GM10266 (cell line): ENCODE data around the gene XCR1.

Source experiments
- DNase-seq: peaks from one replicate; pipeline ENCODE4 v3.0.0; 2012; ENCODE audit errors: extremely low spot score
- TF ChIP-seq, protein P1 (sequence below): IDR thresholded peaks from 2 replicates; pipeline ENCODE4 v1.5.1; 2012; ENCODE audit warnings: mild to moderate bottlenecking, low read depth; ENCODE audit not compliant: control insufficient read depth, insufficient read depth; ENCODE audit errors: missing control alignments

XCR1 gene

DNA sequence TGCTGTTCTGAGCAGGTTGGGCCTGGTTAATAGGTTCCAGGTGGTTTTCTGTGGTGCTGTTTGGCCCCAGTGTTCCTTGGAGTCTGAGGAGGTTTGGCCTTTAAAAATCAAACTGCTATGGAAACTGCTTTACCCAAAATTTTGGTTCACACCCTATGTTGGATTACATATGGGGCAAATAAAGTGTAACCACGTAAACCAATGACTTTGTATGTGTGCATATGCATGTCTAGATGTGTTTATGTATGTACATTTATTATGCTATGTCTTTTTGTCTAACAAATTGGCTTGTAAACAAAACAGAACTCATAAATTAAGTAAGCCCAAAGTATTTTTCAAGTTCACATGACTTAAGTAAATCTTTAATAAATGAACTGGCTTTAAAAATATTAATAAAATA lies 8.9 kb upstream of the XCR1 start:
- DNase-seq, result no peak
- TF ChIP-seq, protein P1, sequence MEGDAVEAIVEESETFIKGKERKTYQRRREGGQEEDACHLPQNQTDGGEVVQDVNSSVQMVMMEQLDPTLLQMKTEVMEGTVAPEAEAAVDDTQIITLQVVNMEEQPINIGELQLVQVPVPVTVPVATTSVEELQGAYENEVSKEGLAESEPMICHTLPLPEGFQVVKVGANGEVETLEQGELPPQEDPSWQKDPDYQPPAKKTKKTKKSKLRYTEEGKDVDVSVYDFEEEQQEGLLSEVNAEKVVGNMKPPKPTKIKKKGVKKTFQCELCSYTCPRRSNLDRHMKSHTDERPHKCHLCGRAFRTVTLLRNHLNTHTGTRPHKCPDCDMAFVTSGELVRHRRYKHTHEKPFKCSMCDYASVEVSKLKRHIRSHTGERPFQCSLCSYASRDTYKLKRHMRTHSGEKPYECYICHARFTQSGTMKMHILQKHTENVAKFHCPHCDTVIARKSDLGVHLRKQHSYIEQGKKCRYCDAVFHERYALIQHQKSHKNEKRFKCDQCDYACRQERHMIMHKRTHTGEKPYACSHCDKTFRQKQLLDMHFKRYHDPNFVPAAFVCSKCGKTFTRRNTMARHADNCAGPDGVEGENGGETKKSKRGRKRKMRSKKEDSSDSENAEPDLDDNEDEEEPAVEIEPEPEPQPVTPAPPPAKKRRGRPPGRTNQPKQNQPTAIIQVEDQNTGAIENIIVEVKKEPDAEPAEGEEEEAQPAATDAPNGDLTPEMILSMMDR, result no peak

DNA sequence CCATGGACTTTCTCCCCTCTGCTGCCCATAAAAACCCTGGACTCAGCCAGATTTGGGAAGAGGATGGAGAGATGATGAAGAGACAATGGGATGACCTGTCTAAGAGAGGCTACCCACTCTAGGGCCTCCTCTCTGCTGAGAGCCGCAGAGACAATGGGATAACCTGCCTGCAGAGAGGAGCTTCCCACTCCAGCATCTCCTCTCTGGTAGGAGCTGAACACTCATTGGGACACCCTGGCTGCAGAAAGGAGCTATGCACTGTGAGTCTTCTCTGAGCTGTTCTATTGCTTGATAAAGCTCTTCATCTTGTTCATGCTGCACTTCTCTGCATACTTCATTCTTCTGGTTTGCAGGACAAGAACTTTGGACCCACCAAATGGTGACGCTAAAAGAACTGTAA lies 4.5 kb upstream of the XCR1 start:
- DNase-seq, result no peak
- TF ChIP-seq, protein P1, result no peak

DNA sequence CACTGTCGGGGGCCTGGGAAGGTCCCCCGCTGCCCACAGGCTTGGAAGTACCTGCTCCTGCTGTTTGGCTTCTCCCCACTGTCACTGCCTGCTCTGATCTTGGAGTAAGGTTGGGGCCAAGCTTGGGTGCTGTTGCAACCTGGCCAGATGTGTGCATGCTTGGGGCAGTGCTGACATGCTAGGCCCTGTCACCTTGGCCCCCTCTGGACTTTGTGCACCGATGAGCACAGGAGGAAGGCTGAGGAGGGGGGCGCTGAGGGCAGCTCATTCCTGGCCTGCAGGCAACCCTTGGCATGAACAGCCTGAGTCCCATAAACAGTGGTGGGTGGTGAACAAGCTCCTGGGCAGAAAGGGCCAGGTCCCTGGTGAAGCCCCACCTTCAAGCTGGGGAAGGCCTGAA lies 4.0 kb upstream of the XCR1 start:
- TF ChIP-seq, protein P1, result no peak
- DNase-seq, result no peak

DNA sequence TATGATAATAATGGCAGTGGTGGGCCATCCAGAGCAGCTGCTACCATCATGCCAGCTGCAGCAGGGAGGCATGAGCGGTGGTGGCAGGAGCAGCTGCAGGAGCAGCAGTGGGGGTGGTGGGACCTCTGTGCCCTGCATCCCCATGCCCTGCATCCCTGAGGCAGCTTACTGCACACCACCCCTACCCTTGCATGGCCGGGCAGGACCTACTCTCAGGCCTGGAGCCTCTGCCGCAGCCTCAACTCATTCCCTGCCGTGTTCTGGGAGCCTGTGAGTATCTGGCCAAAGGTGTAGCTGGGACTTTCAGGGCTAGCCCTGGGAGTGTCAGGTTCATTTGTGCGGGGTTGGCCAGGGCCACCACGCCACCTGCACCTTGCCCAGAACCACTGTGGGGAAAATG lies 3.3 kb upstream of the XCR1 start:
- TF ChIP-seq, protein P1, result no peak
- no peak for DNase-seq

DNA sequence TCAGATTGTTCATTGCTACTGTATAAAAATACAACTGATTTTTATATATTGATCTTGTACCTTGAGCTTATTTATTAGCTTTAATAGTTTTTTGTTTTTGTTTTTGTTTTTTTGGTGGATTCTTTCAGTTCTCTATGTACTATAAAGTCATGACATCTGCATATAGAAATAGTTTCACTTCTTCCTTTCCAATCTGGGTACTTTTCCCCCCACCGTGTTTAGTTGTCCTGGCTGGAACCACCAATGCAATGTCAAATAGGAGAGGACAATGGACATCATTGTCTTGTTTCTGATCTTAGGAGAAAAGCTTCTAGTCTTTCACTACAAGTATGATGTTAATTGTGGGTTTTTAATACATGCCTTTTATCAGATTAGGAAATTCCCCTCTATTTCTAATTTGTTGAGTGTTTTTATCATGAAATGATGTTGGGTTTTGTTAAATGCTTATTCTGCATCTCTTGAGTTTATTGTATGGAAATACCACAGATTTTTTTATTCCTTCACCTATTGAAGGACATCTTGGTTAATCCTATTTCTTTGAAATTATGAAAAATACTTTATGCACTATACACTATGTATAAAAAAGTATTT lies 2.8 kb upstream of the XCR1 start:
- no peak for DNase-seq
- TF ChIP-seq, protein P1, result no peak

DNA sequence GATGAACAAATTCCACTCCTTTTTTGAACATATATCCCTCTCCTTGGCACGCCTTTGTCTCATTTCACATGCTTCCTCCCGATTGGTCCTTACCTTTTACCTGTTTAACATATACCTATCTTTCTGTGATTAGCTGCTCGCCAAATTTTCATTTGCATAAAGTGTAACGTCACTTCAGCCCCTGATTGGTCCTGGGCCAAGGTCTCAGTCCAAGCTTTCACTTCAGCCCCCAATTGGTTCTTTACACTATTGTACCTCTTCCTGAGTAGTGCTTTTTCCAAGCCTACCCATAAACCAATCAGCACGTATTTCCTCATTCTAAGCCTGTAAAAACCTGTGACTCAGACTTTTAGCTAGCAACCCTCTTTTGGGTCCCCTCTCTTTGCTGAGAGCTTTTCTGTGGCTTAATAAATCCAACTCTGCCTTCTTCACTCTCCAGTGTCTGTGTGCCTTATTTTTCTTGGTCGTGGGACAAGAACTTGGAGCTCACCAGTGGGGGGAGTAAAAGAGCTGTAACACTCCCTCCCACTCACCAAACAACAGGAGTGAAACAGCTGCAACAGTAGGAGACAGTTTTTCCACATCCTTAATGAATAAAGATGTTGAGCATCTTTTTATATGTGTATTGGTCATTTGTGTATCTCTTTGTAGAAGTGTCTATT lies 584 bp upstream of the XCR1 start:
- no peak for DNase-seq
- TF ChIP-seq, protein P1, result no peak

DNA sequence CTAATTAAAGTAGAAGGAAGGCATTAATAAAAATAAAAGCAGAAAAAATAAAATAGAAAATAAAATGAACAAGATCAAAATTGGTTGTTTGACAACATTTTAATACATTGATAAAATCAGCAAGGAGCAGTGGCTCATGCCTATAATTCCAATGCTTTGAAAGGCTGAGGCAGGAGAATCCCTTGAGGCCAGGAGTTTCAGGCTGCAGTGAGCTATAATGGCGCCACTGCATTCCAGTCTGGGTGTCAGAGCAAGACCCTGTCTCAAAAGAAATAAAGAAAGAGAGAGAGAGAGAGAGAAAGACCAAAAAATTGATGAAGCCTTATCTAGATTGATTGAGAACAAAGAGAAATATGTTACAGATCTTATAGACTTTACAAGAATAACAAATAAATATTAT lies 2.1 kb downstream of the XCR1 start:
- TF ChIP-seq, protein P1, result no peak
- no peak for DNase-seq
